Ascending aorta (tissue), 2 donors: Measurements from ENCODE around the gene BTNL2. TPM values are rescaled to one million over a fixed set of nuclear protein-coding genes. Genes with fewer than 3 reads are reported as not detected.

Experiments
- DNase-seq, 2 donors: peaks; one replicate each; pipeline ENCODE4 v3.0.0-alpha.2; 2019; ENCODE audit warnings: low spot score in 2 of 2
- H3K27ac ChIP-seq, 2 donors: fragments of 200-600 bp; sonication (generic); one replicate each; pipeline ENCODE4 v1.5.1; 2016 to 2017; ENCODE audit warnings: mild to moderate bottlenecking in 1 of 2
- H3K27me3 ChIP-seq: fragments of 200-600 bp; sonication (generic); one replicate; pipeline ENCODE4 v1.5.1; 2017
- H3K36me3 ChIP-seq, 2 donors: fragments of 200-600 bp; sonication (generic); one replicate each; pipeline ENCODE4 v1.5.1; 2016
- H3K4me1 ChIP-seq, 2 donors: fragments of 200-600 bp; sonication (generic); one replicate each; pipeline ENCODE4 v1.5.1; 2016 to 2017; ENCODE audit warnings: mild to moderate bottlenecking in 1 of 2
- H3K4me3 ChIP-seq, 2 donors: fragments of 200-600 bp; sonication (generic); one replicate each; pipeline ENCODE4 v1.5.1; 2016 to 2017; ENCODE audit warnings: mild to moderate bottlenecking in 1 of 2
- H3K9me3 ChIP-seq, 2 donors: fragments of 200-600 bp; sonication (generic); one replicate each; pipeline ENCODE4 v1.5.1; 2016
- intact Hi-C: fragments of 100-400 bp; cut with DNase I; formaldehyde crosslinking; loops from one replicate; pipeline ENCODE4 v1.15.1; 2023
- total RNA-seq: library from RNA; depleted of rRNA; stranded (reverse); fragments of >200 nt; gene quantifications from one replicate; pipeline ENCODE4 v1.1.0, GENCODE V29; 2016
- TF ChIP-seq, protein P1 (sequence below), 3 experiments: fragments of 200-600 bp in 2 of 3; fragments of 450-650 bp in 1 of 3; sonication (generic) in 2 of 3; IDR thresholded peaks; one replicate each; pipeline ENCODE4 v1.5.1; 2016 to 2019; ENCODE audit warnings: antibody characterized with exemption in 3 of 3, mild to moderate bottlenecking in 1 of 3, moderate library complexity in 1 of 3

The BTNL2 gene
- total RNA-seq, 1 donor from 2014 or later: not detected

DNA sequence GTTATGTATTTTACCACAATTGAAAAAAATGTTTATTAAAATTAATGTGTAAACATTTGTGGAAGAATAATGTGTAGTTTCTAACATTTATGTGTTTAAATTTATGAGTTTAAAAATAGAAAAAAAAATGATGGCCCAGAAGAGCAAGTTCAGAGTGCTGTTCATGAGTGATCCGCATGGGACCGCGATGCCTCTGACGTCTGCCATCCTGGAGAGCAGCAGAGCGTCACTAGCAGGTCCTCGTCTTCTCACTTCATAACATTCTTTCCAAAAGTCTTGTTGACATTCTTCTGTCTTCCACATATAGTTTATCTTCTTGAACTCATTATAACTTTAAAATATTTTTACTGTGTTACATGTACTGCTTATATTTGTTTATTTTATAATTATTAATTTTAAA, 15.5 kb downstream of the BTNL2 start:
- intact Hi-C loops: no loop called here
- TF ChIP-seq, protein P1, sequence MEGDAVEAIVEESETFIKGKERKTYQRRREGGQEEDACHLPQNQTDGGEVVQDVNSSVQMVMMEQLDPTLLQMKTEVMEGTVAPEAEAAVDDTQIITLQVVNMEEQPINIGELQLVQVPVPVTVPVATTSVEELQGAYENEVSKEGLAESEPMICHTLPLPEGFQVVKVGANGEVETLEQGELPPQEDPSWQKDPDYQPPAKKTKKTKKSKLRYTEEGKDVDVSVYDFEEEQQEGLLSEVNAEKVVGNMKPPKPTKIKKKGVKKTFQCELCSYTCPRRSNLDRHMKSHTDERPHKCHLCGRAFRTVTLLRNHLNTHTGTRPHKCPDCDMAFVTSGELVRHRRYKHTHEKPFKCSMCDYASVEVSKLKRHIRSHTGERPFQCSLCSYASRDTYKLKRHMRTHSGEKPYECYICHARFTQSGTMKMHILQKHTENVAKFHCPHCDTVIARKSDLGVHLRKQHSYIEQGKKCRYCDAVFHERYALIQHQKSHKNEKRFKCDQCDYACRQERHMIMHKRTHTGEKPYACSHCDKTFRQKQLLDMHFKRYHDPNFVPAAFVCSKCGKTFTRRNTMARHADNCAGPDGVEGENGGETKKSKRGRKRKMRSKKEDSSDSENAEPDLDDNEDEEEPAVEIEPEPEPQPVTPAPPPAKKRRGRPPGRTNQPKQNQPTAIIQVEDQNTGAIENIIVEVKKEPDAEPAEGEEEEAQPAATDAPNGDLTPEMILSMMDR (IDR thresholded peaks at IDR 0.05): no peak
- no peaks in the 10 kb centered on the region for H3K27me3 ChIP-seq

DNA sequence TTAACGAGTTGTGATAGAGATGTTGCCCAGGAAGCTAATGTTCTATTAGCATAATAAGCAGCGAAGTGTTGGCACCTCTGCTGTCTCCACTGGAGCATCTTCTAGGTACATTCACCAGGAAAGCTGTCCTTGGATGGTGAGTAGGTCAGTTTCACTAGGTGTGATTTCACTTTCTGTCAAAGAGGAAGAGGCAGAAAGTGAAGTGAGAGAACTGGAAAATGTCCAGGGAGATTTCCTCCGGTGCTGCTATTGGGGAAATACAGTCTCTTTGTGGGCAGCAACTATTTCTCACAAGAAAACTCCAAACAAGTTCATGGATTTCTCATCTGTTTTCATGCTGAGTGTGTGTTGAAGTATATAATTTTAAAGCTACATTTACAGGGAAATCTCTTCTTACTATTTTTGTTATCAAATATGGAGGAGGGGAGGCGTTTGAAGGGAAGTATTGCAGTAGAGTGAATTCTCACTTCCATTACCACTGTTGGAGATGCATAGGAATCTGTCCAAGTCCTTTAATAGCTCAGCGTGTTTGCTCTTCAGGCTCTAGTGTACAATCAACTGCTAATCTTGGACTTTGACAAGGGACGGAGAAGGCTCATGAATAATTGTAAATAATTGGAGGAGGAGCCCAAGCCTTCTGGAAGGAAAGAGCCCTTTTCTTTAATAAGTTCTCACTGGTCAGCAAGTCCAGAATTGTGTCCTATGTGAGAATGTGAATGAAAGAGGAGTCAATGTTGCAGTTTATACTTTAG, 19.2 kb downstream of the BTNL2 start:
- H3K4me1 ChIP-seq: no peaks in the 10 kb centered on the region
- H3K36me3 ChIP-seq: no peaks in the 10 kb centered on the region
- H3K4me3 ChIP-seq: no peak overlapping the region
- no peak for DNase-seq
- H3K27ac ChIP-seq: no peak overlapping the region
- H3K27me3 ChIP-seq: no peaks in the 10 kb centered on the region
- TF ChIP-seq, protein P1 (IDR thresholded peaks at IDR 0.05): no peak
- H3K9me3 ChIP-seq: no peaks in the 10 kb centered on the region
- intact Hi-C loops: no loop called here

More for the DNA sequence above, 15.5 kb downstream of the BTNL2 start:
- Histone ChIP-seq H3K4me1 (no peaks in the 10 kb centered on the region), H3K36me3 (no peaks in the 10 kb centered on the region), H3K27ac (no peak overlapping the region), H3K4me3 (no peak overlapping the region), H3K9me3 (no peaks in the 10 kb centered on the region)
- no peak for DNase-seq

DNA sequence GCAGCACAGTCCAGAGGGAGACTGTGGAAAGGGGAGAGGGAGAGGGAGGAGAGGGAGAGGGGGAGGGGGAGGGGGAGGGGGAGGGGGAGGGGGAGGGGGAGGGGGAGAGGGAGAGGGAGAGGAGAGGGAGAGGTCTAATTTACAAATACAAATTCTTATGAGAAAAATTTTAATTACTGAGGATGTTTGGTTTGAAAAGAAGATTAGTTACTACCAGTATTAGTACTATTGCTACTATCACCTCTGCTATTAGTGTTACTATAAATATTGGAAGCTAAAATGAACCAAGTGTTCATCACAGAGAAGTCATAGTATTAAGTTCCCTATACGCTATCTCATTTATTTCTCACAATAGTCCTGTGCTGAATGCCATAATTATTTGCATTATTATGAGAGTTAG, 20.9 kb downstream of the BTNL2 start:
- intact Hi-C loops: no loop called here
- Histone ChIP-seq H3K27me3 (no peaks in the 10 kb centered on the region), H3K27ac (no peak overlapping the region), H3K4me3 (no peak overlapping the region), H3K4me1 (no peaks in the 10 kb centered on the region), H3K9me3 (no peaks in the 10 kb centered on the region), H3K36me3 (no peaks in the 10 kb centered on the region)
- TF ChIP-seq, protein P1 (IDR thresholded peaks at IDR 0.05): no peak
- DNase-seq: no peak

DNA sequence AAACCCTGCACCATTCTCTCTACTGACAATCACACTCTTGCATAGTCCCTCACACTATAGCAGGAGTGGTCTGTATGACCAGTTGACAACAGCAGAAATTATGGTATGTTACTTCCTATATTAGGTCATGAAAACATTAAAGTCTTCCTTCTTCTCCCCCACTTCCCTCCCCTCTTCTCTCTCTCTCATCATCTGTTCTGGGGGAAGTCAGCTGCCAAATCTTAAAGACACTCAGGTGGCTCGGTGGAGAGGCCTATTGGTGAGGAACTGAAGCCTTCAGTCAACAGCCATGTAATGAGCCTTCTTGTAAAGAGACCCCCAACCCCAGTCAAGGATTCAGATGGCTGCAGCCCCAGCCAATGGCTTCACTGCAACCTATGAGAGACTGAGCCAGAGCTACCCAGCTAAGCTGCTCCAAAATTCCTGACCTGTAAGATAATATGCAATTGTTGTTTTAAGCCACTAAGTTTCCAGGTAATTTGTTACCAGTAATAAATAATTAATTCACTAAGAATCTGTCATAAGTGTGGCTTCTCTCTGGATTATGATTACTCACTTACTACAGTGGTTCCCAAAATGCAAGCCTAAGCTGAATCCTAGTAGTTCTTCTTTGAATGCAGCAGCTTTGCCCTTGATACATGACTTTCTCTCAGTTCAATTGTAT, 24.1 kb downstream of the BTNL2 start:
- Histone ChIP-seq H3K4me1 (no peaks in the 10 kb centered on the region), H3K4me3 (no peak overlapping the region), H3K36me3 (no peaks in the 10 kb centered on the region), H3K9me3 (no peaks in the 10 kb centered on the region), H3K27ac (no peak overlapping the region), H3K27me3 (no peaks in the 10 kb centered on the region)
- no peak for DNase-seq
- intact Hi-C loops: no loop called here
- TF ChIP-seq, protein P1 (IDR thresholded peaks at IDR 0.05): no peak

DNA sequence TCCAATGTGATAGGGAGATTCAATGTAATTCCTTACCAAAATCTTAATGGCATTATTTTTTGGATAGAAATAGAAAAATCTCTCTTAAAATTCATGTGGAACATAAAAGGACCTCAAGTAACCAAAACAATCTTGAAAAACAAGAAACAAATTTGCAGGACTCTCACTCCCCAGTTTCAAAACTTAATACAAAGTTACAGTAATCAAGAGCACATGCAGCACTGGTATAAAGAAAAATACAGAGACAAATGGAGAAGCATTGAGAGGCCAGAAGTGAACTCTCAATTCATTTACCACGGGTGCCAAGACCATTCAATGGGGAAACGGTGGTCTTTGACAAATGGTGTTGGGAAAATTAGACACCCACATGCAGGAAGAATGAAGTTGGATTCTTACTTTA, 27.4 kb downstream of the BTNL2 start:
- Histone ChIP-seq H3K4me3 (no peak overlapping the region), H3K9me3 (no peaks in the 10 kb centered on the region), H3K27me3 (no peaks in the 10 kb centered on the region), H3K27ac (no peak overlapping the region), H3K4me1 (no peaks in the 10 kb centered on the region), H3K36me3 (no peaks in the 10 kb centered on the region)
- TF ChIP-seq, protein P1 (IDR thresholded peaks at IDR 0.05): no peak
- no peak for DNase-seq
- intact Hi-C loops: no loop called here
